Tibial nerve (tissue), 4 donors: ENCODE results near the gene CDH13. TPM values are rescaled to one million over a fixed set of nuclear protein-coding genes. Genes with fewer than 3 reads are reported as not detected.

ENCODE experiments used
- DNase-seq, 2 donors: peaks; one replicate each; pipeline ENCODE4 v3.0.0-alpha.2; 2019; ENCODE audit warnings: low spot score in 2 of 2
- H3K27ac ChIP-seq, 4 donors: fragments of 200-600 bp; sonication (generic) in 3 of 4; one replicate each; pipeline ENCODE4 v1.5.1; 2017 to 2019; ENCODE audit warnings: mild to moderate bottlenecking in 1 of 4
- H3K27me3 ChIP-seq, 2 donors: fragments of 200-600 bp; sonication (generic) in 1 of 2; one replicate each; pipeline versions ENCODE4 v1.5.1 to v1.6.0; 2017 to 2019
- H3K36me3 ChIP-seq, 3 donors: fragments of 200-600 bp; sonication (generic); one replicate each; pipeline ENCODE4 v1.5.1; 2018 to 2019
- H3K4me1 ChIP-seq, 4 donors: fragments of 200-600 bp; sonication (generic) in 3 of 4; one replicate each; pipeline ENCODE4 v1.5.1; 2017 to 2019
- H3K4me3 ChIP-seq, 4 donors: fragments of 200-600 bp; sonication (generic) in 3 of 4; one replicate each; pipeline ENCODE4 v1.5.1; 2017 to 2019; ENCODE audit warnings: mild to moderate bottlenecking in 1 of 4, moderate library complexity in 1 of 4
- H3K9me3 ChIP-seq, 4 donors: fragments of 200-600 bp; sonication (generic) in 3 of 4; one replicate each; pipeline ENCODE4 v1.5.1; 2017 to 2019
- CTCF ChIP-seq, 5 experiments: fragments of 200-600 bp in 3 of 5; fragments of 450-650 bp in 2 of 5; sonication (generic) in 3 of 5; IDR thresholded peaks; one replicate each; pipeline ENCODE4 v1.5.1; 2016 to 2019; ENCODE audit warnings: antibody characterized with exemption in 5 of 5, mild to moderate bottlenecking in 3 of 5, moderate library complexity in 2 of 5
- EP300 ChIP-seq, 2 donors: sonication (generic); formaldehyde crosslinking; IDR thresholded peaks; one replicate each; pipeline ENCODE4 v1.6.1; 2017; ENCODE audit warnings: antibody characterized with exemption in 2 of 2, mild to moderate bottlenecking in 1 of 2
- POLR2A ChIP-seq, 2 donors: fragments of 450-650 bp; IDR thresholded peaks; one replicate each; pipeline ENCODE4 v1.6.1; 2017; ENCODE audit warnings: antibody characterized with exemption in 2 of 2, mild to moderate bottlenecking in 2 of 2, moderate library complexity in 2 of 2
- WGBS, 2 donors: methylation state at CpG; one replicate each; pipeline ENCODE4 v1.1.5; 2018; 5-methylcytosine and 5-hydroxymethylcytosine counted together
- total RNA-seq, 4 donors: library from RNA; depleted of rRNA; stranded (reverse); fragments of >200 nt; gene quantifications; one replicate each; pipeline ENCODE4 v1.1.0, GENCODE V29; 2016

The CDH13 gene
- total RNA-seq, 4 donors from 2014 or later = 4.1 to 14.4 (median 5.8) TPM

DNA sequence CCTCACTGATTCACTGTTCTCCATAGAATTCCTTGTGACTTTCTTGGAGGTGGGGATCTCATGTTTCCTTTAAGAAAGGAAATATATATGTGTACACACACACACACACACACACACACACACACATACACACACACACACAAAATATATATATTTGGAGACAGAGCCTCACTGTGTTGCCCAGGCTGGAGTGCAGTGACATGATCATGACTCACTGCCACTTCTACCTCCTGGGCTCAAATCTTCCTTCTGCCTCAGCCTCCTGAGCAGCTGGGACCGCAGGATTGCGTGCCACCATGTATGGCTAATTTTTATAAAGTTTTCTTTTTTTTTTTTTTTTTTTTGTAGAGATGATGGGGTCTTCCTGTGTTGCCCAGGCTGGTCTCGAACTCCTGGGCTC lies 45.9 kb downstream of the CDH13 start:
- TF ChIP-seq POLR2A (IDR thresholded peaks at IDR 0.05) (no peak), EP300 (IDR thresholded peaks at IDR 0.05) (no peak)
- no peak overlapping the region for H3K27ac ChIP-seq
- no peaks in the 10 kb centered on the region for H3K36me3 ChIP-seq
- H3K27me3 ChIP-seq = no peaks in the 10 kb centered on the region
- H3K9me3 ChIP-seq = no peaks in the 10 kb centered on the region
- 92 to 93% methylated on average over 3 of the region's 3 CpGs for WGBS, 2 donors
- no peak overlapping the region for H3K4me3 ChIP-seq
- H3K4me1 ChIP-seq = no peaks in the 10 kb centered on the region
- no peak for DNase-seq

- no peak for DNase-seq
Measured at GRCh38 chr16:82675300-82675699, 48.5 kb downstream of the CDH13 start.

GRCh38 chr16:82681592-82681991 lies 54.8 kb downstream of the CDH13 start:
- WGBS, 2 donors = 73 to 81% methylated on average over 11 of the region's 11 CpGs
- no peaks in the 10 kb centered on the region for H3K27me3 ChIP-seq
- H3K4me1 ChIP-seq = no peaks in the 10 kb centered on the region
- H3K36me3 ChIP-seq = no peaks in the 10 kb centered on the region
- no peaks in the 10 kb centered on the region for H3K9me3 ChIP-seq
- DNase-seq = no peak
- no peak for TF ChIP-seq CTCF (IDR thresholded peaks at IDR 0.05)
- TF ChIP-seq POLR2A (IDR thresholded peaks at IDR 0.05) = no peak
- TF ChIP-seq EP300 (IDR thresholded peaks at IDR 0.05) = no peak
- H3K27ac ChIP-seq = no peak overlapping the region
- no peak overlapping the region for H3K4me3 ChIP-seq

More at GRCh38 chr16:82675300-82675699, 48.5 kb downstream of the CDH13 start:
- TF ChIP-seq POLR2A (IDR thresholded peaks at IDR 0.05) (no peak), EP300 (IDR thresholded peaks at IDR 0.05) (no peak), CTCF (IDR thresholded peaks at IDR 0.05) (no peak)
- 50 to 68% methylated on average over 3 of the region's 3 CpGs for WGBS, 2 donors
- H3K27ac ChIP-seq = no peak overlapping the region
- no peaks in the 10 kb centered on the region for H3K36me3 ChIP-seq
- no peaks in the 10 kb centered on the region for H3K4me1 ChIP-seq
- H3K4me3 ChIP-seq = no peak overlapping the region
- no peaks in the 10 kb centered on the region for H3K9me3 ChIP-seq
- no peaks in the 10 kb centered on the region for H3K27me3 ChIP-seq

DNA sequence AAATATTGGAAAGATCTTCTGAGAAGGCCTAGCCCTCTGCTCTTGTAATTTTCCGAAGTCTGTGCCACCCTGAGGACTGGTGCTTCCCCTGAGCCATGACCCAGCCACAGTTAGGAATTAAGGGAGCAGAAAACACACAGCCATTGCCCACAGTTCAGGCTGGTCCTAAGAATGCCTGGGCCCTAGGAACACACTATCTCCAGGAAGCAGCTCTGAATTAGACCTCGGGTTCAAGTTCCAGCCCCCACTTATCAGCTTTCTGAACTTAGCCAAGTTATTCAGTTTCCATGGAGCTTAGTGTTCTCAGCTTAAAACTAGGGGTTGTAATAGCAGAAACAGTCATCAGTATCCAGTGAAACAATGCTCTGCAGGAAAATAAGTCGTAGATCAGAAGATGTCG lies 56.0 kb downstream of the CDH13 start:
- Histone ChIP-seq H3K4me1 (no peaks in the 10 kb centered on the region), H3K4me3 (no peak overlapping the region), H3K9me3 (no peaks in the 10 kb centered on the region), H3K36me3 (no peaks in the 10 kb centered on the region), H3K27me3 (no peaks in the 10 kb centered on the region), H3K27ac (no peak overlapping the region)
- TF ChIP-seq POLR2A (IDR thresholded peaks at IDR 0.05) (no peak), EP300 (IDR thresholded peaks at IDR 0.05) (no peak), CTCF (IDR thresholded peaks at IDR 0.05) (no peak)
- 78 to 82% methylated on average over 4 of the region's 4 CpGs for WGBS, 2 donors
- DNase-seq = no peak

DNA sequence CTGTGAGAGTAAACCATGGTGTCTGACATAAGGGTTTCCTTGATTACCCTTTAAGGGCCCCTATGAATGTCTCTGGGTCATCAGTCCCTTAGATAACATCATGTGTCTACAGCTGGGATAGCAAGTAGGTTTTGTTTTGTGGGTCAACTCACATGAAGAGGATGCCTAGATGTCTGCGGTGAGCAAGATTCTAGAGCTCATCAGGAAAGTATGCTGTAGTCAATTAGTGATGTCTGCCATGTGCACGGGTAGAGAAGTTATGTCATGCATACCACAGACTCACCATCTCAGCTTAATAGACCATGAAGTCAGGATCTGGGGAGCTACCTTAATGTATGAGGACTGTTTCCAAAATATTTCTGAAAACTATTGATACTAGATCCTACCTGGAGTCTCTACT lies 57.5 kb downstream of the CDH13 start:
- H3K4me1 ChIP-seq = no peaks in the 10 kb centered on the region
- 75 to 95% methylated on average over 2 of the region's 2 CpGs for WGBS, 2 donors
- no peak for TF ChIP-seq CTCF (IDR thresholded peaks at IDR 0.05)
- no peak for TF ChIP-seq EP300 (IDR thresholded peaks at IDR 0.05)
- no peak for TF ChIP-seq POLR2A (IDR thresholded peaks at IDR 0.05)

GRCh38 chr16:82685526-82685925 lies 58.8 kb downstream of the CDH13 start:
- Histone ChIP-seq H3K27ac (no peak overlapping the region), H3K27me3 (no peaks in the 10 kb centered on the region), H3K4me1 (no peaks in the 10 kb centered on the region), H3K4me3 (no peak overlapping the region), H3K36me3 (no peaks in the 10 kb centered on the region), H3K9me3 (no peaks in the 10 kb centered on the region)
- DNase-seq = no peak
- TF ChIP-seq POLR2A (IDR thresholded peaks at IDR 0.05) (no peak), CTCF (IDR thresholded peaks at IDR 0.05) (no peak), EP300 (IDR thresholded peaks at IDR 0.05) (no peak)
- WGBS, 2 donors = 78 to 90% methylated on average over 4 of the region's 4 CpGs

More for the DNA sequence above, 57.5 kb downstream of the CDH13 start:
- no peaks in the 10 kb centered on the region for H3K9me3 ChIP-seq
- no peaks in the 10 kb centered on the region for H3K27me3 ChIP-seq
- H3K36me3 ChIP-seq = no peaks in the 10 kb centered on the region
- DNase-seq = no peak
- H3K27ac ChIP-seq = no peak overlapping the region
- H3K4me3 ChIP-seq = no peak overlapping the region
